Left ventricle myocardium inferior (tissue), 1 donor: ENCODE data around the gene PCBD1. TPM values are rescaled to one million over a fixed set of nuclear protein-coding genes. Genes with fewer than 3 reads are reported as not detected.

Experiments
- DNase-seq: peaks from one replicate; pipeline ENCODE4 v3.0.0-alpha.2; 2020
- H3K27ac ChIP-seq: fragments of 200-600 bp; replicated peaks from 2 replicates; pipeline ENCODE4 v1.8.0; 2021
- H3K27me3 ChIP-seq: fragments of 200-600 bp; 2 replicates; pipeline ENCODE4 v1.8.0; 2021; ENCODE audit warnings: low read depth
- H3K36me3 ChIP-seq: fragments of 200-600 bp; 2 replicates; pipeline ENCODE4 v1.8.0; 2021
- H3K4me1 ChIP-seq: fragments of 200-600 bp; 2 replicates; pipeline ENCODE4 v1.8.0; 2021
- H3K4me3 ChIP-seq: fragments of 200-600 bp; 2 replicates; pipeline ENCODE4 v1.8.0; 2021; ENCODE audit warnings: mild to moderate bottlenecking, moderate library complexity
- H3K9me3 ChIP-seq: fragments of 200-600 bp; replicated peaks from 2 replicates; pipeline ENCODE4 v1.8.0; 2021
- intact Hi-C: fragments of 100-400 bp; cut with micrococcal nuclease; formaldehyde crosslinking; loops from one replicate; pipeline ENCODE4 v1.11.0; 2022
- total RNA-seq: library from RNA; stranded (reverse); fragmentation: NEBNext Ultra II Directional; extraction: Animal tissue kit (Norgen Biotek cat#: 25700); gene quantifications from one replicate; pipeline ENCODE4 v1.2.1, GENCODE V29; 2021
- TF ChIP-seq, protein P1 (sequence below): fragments of 200-600 bp; IDR thresholded peaks from 2 replicates; pipeline ENCODE4 v1.8.0; 2021; ENCODE audit warnings: antibody characterized with exemption, mild to moderate bottlenecking, borderline replicate concordance
- donor health status: DM: no; HTN: yes; CAD: no; lungs with severe emphysema.

Gene PCBD1
- total RNA-seq, 1 donor from 2014 or later: 123 TPM

DNA sequence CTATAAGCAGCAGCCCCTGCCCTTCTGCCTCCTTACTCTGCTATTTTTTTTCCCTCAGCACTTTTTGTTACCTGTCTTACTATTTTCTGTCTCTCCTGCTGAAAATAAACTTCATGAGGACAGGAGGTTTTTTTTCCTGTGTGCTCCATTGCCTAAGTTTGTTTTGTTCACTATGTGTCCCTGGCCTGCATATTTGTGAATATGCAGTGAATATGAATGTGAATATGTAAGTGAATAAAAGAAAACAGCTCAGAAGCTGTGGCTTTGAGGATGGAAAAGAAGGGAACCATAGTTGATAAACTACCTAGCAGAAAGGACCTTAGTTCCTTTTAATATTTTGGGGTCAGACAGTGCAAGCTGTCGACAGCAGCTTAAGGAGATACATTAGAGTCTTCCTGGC lies 34.9 kb downstream of the PCBD1 start:
- TF ChIP-seq, protein P1, sequence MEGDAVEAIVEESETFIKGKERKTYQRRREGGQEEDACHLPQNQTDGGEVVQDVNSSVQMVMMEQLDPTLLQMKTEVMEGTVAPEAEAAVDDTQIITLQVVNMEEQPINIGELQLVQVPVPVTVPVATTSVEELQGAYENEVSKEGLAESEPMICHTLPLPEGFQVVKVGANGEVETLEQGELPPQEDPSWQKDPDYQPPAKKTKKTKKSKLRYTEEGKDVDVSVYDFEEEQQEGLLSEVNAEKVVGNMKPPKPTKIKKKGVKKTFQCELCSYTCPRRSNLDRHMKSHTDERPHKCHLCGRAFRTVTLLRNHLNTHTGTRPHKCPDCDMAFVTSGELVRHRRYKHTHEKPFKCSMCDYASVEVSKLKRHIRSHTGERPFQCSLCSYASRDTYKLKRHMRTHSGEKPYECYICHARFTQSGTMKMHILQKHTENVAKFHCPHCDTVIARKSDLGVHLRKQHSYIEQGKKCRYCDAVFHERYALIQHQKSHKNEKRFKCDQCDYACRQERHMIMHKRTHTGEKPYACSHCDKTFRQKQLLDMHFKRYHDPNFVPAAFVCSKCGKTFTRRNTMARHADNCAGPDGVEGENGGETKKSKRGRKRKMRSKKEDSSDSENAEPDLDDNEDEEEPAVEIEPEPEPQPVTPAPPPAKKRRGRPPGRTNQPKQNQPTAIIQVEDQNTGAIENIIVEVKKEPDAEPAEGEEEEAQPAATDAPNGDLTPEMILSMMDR: no peak
- H3K36me3 ChIP-seq: peaks cover 53% of the 10 kb centered on the region

DNA sequence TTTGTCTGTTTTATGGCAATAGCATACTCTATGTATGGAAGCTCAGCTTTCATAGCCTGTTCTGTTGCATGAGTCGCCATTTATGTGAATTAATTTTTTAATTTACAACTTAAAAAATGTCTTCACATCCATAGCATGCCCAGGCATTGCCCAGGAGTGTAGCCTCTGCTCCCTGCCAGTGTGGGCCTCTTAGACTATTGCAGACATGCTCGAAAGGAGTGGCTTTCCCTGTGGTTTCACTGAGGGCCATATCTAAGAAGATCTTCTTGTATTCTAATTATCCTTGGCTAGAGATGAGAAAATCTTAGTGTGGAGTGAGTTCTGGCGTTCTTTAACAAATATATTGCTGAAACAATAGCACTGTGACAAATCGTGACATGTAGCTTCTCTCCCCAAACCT lies 35.3 kb downstream of the PCBD1 start:
- Histone ChIP-seq H3K4me1 (peaks cover 7% of the 10 kb centered on the region), H3K4me3 (no peak overlapping the region), H3K36me3 (peaks cover 51% of the 10 kb centered on the region), H3K9me3 (no peaks in the 10 kb centered on the region), H3K27me3 (no peaks in the 10 kb centered on the region), H3K27ac (no peak overlapping the region)
- no peak for DNase-seq
- intact Hi-C loops: no loop called here
- TF ChIP-seq, protein P1: no peak

More for the DNA sequence above, 34.9 kb downstream of the PCBD1 start:
- Histone ChIP-seq H3K27me3 (no peaks in the 10 kb centered on the region), H3K4me3 (no peak overlapping the region), H3K9me3 (no peaks in the 10 kb centered on the region), H3K27ac (no peak overlapping the region), H3K4me1 (peaks cover 5% of the 10 kb centered on the region)
- no peak for DNase-seq
- intact Hi-C loops: no loop called here

GRCh38 chr10:70851597-70852475 lies 36.5 kb downstream of the PCBD1 start:
- DNase-seq: no peak
- Histone ChIP-seq H3K4me3 (no peak overlapping the region), H3K9me3 (no peaks in the 10 kb centered on the region), H3K36me3 (peaks cover 43% of the 10 kb centered on the region), H3K27me3 (no peaks in the 10 kb centered on the region), H3K4me1 (peaks cover 17% of the 10 kb centered on the region), H3K27ac (no peak overlapping the region)
- intact Hi-C loops: no loop called here
- TF ChIP-seq, protein P1: no peak

DNA sequence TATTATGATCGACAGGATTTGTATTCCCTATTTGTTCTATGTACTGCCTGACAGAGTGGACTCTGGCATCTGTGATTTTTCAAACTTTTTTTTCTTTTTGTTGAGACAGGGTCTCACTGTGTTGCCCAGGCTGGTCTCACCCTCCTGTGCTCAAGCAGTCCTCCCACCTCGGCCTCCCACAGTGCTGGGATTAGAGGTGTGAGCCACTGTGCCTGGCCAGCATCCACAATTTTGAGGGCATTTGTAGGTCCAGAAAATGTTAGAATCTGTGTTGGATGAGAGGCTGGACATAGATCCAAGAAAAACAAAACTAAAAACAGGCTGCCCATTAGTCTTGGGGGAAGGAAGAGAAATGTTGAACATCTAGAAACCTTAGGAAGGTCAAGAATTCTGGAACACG lies 38.3 kb downstream of the PCBD1 start:
- Histone ChIP-seq H3K27ac (no peak overlapping the region), H3K4me3 (no peak overlapping the region), H3K4me1 (peaks cover 17% of the 10 kb centered on the region), H3K36me3 (peaks cover 41% of the 10 kb centered on the region), H3K27me3 (no peaks in the 10 kb centered on the region), H3K9me3 (no peaks in the 10 kb centered on the region)
- no peak for DNase-seq
- intact Hi-C loops: no loop called here
- TF ChIP-seq, protein P1: no peak

DNA sequence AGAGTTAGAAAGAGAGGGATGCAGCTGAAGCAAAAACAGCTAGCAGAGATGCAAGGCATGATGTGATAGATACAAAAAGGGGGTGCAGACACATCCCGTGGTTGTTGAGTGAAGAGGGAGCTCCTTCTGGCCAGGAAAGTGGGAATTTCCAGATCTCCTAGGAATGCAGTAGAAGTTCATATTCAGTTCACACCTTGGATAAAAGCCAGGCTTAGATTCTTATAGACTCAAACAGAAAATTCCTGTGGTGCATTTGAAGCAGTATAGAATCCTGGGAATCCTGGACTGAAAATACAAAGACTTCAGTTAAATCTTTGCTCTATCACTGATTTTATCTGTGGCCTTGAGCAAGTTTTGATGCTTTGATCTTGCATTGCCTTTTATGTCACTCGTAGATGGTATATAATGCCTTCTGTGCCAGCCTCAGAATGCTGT lies 38.8 kb downstream of the PCBD1 start:
- TF ChIP-seq, protein P1: no peak
- H3K36me3 ChIP-seq: peaks cover 40% of the 10 kb centered on the region
- H3K27me3 ChIP-seq: no peaks in the 10 kb centered on the region
- H3K27ac ChIP-seq: no peak overlapping the region
- DNase-seq: no peak
- no peak overlapping the region for H3K4me3 ChIP-seq
- intact Hi-C loops: no loop called here
- H3K9me3 ChIP-seq: no peaks in the 10 kb centered on the region
- H3K4me1 ChIP-seq: peaks cover 18% of the 10 kb centered on the region
